CD4-positive, alpha-beta T cell treated with Interleukin-6 at 100 ng/mL for 8 hours (primary cell): ENCODE data around the gene SULT1C2.
"Not testable (repeated sequence)": the region's sequence is repeated elsewhere in the genome, so short reads cannot be mapped to it uniquely, and the experiment has no call there.

Experiments used
- DNase-seq: peaks from one replicate; pipeline ENCODE4 v3.0.0-alpha.2; 2020; ENCODE audit warnings: mixed read lengths, low spot score

SULT1C2 gene

GRCh38 chr2:108351889-108352288, 63.2 kb downstream of the SULT1C2 start:
- no peak for DNase-seq

- DNase-seq = no peak
These were observed 65.4 kb downstream of the SULT1C2 start for GRCh38 chr2:108354136-108354535.

- DNase-seq = no peak
These were observed 67.4 kb downstream of the SULT1C2 start for GRCh38 chr2:108355906-108356734.

- DNase-seq = not testable (repeated sequence)
These were observed 70.6 kb downstream of the SULT1C2 start for GRCh38 chr2:108359336-108359735.
